Measurements from ENCODE around the gene GLB1L.

The GLB1L gene

GRCh38 chr2:219277703-219278654 lies 32.7 kb upstream of the GLB1L start:
- no peak for ATAC-seq (replicated peaks; ENCODE audit: extremely low read depth, poor library complexity, severe bottlenecking)
- no peaks in the 10 kb centered on the region for H3K9me3 Mint-ChIP-seq

GRCh38 chr2:219274361-219274921 lies 29.2 kb upstream of the GLB1L start:
- Mint-ChIP-seq H3K27ac (ENCODE audit: low read depth) (peak overlapping the region; percentile 62), H3K4me3 (no peak overlapping the region), H3K4me1 (peaks cover 21% of the 10 kb centered on the region), H3K27me3 (no peaks in the 10 kb centered on the region), H3K9me3 (no peaks in the 10 kb centered on the region), H3K36me3 (ENCODE audit: insufficient read depth) (peaks cover 9% of the 10 kb centered on the region)
- DNase-seq (ENCODE audit: low spot score in 2 of 2) (no peak), ATAC-seq (replicated peaks; ENCODE audit: extremely low read depth, poor library complexity, severe bottlenecking) (no peak)

More at GRCh38 chr2:219277703-219278654, 32.7 kb upstream of the GLB1L start:
- peak; percentile 68 to 71 for DNase-seq (ENCODE audit: low spot score in 2 of 2)
- peak overlapping the region; percentile 88 for H3K4me3 Mint-ChIP-seq
- H3K4me1 Mint-ChIP-seq = peaks cover 35% of the 10 kb centered on the region
- H3K36me3 Mint-ChIP-seq (ENCODE audit: insufficient read depth) = peaks cover 30% of the 10 kb centered on the region
- H3K27me3 Mint-ChIP-seq = no peaks in the 10 kb centered on the region
- peak overlapping the region; percentile 100 for H3K27ac Mint-ChIP-seq (ENCODE audit: low read depth)

GRCh38 chr2:219273937-219274336 lies 28.7 kb upstream of the GLB1L start:
- Mint-ChIP-seq H3K4me3 (no peak overlapping the region), H3K4me1 (peaks cover 19% of the 10 kb centered on the region), H3K36me3 (ENCODE audit: insufficient read depth) (peaks cover 5% of the 10 kb centered on the region), H3K27ac (ENCODE audit: low read depth) (no peak overlapping the region), H3K9me3 (no peaks in the 10 kb centered on the region), H3K27me3 (no peaks in the 10 kb centered on the region)
- DNase-seq (ENCODE audit: low spot score in 2 of 2) (no peak), ATAC-seq (replicated peaks; ENCODE audit: extremely low read depth, poor library complexity, severe bottlenecking) (no peak)

- Mint-ChIP-seq H3K4me1 (peaks cover 10% of the 10 kb centered on the region), H3K9me3 (no peaks in the 10 kb centered on the region), H3K27ac (ENCODE audit: low read depth) (no peak overlapping the region), H3K4me3 (no peak overlapping the region), H3K36me3 (ENCODE audit: insufficient read depth) (peaks cover 1% of the 10 kb centered on the region), H3K27me3 (no peaks in the 10 kb centered on the region)
- ATAC-seq (replicated peaks; ENCODE audit: extremely low read depth, poor library complexity, severe bottlenecking) = no peak
- DNase-seq (ENCODE audit: low spot score in 2 of 2) = no peak
These were observed 27.8 kb upstream of the GLB1L start for GRCh38 chr2:219272995-219273394.

GRCh38 chr2:219272356-219272755 lies 27.1 kb upstream of the GLB1L start:
- Mint-ChIP-seq H3K27me3 (no peaks in the 10 kb centered on the region), H3K36me3 (ENCODE audit: insufficient read depth) (no peaks in the 10 kb centered on the region), H3K27ac (ENCODE audit: low read depth) (no peak overlapping the region), H3K9me3 (no peaks in the 10 kb centered on the region), H3K4me3 (no peak overlapping the region), H3K4me1 (peaks cover 4% of the 10 kb centered on the region)
- no peak for DNase-seq (ENCODE audit: low spot score in 2 of 2)
- no peak for ATAC-seq (replicated peaks; ENCODE audit: extremely low read depth, poor library complexity, severe bottlenecking)

- Mint-ChIP-seq H3K4me1 (no peaks in the 10 kb centered on the region), H3K4me3 (no peak overlapping the region), H3K27ac (ENCODE audit: low read depth) (no peak overlapping the region), H3K9me3 (no peaks in the 10 kb centered on the region), H3K36me3 (ENCODE audit: insufficient read depth) (no peaks in the 10 kb centered on the region), H3K27me3 (no peaks in the 10 kb centered on the region)
- DNase-seq (ENCODE audit: low spot score in 2 of 2) (no peak), ATAC-seq (replicated peaks; ENCODE audit: extremely low read depth, poor library complexity, severe bottlenecking) (no peak)
These were observed 25.8 kb upstream of the GLB1L start for GRCh38 chr2:219271021-219271420.

- Mint-ChIP-seq H3K4me1 (no peaks in the 10 kb centered on the region), H3K27me3 (no peaks in the 10 kb centered on the region), H3K27ac (ENCODE audit: low read depth) (no peak overlapping the region), H3K36me3 (ENCODE audit: insufficient read depth) (no peaks in the 10 kb centered on the region), H3K9me3 (no peaks in the 10 kb centered on the region), H3K4me3 (no peak overlapping the region)
- no peak for DNase-seq (ENCODE audit: low spot score in 2 of 2)
- no peak for ATAC-seq (replicated peaks; ENCODE audit: extremely low read depth, poor library complexity, severe bottlenecking)
These were observed 24.8 kb upstream of the GLB1L start for GRCh38 chr2:219270055-219270372.

GRCh38 chr2:219269362-219270054 lies 24.3 kb upstream of the GLB1L start:
- H3K4me3 Mint-ChIP-seq = no peak overlapping the region
- no peaks in the 10 kb centered on the region for H3K27me3 Mint-ChIP-seq
- H3K36me3 Mint-ChIP-seq (ENCODE audit: insufficient read depth) = no peaks in the 10 kb centered on the region
- no peaks in the 10 kb centered on the region for H3K4me1 Mint-ChIP-seq
- H3K27ac Mint-ChIP-seq (ENCODE audit: low read depth) = no peak overlapping the region
- no peaks in the 10 kb centered on the region for H3K9me3 Mint-ChIP-seq
- DNase-seq (ENCODE audit: low spot score in 2 of 2) (no peak), ATAC-seq (replicated peaks; ENCODE audit: extremely low read depth, poor library complexity, severe bottlenecking) (no peak)

- ATAC-seq (replicated peaks; ENCODE audit: extremely low read depth, poor library complexity, severe bottlenecking) (no peak), DNase-seq (ENCODE audit: low spot score in 2 of 2) (no peak)
- no peaks in the 10 kb centered on the region for H3K9me3 Mint-ChIP-seq
- H3K27me3 Mint-ChIP-seq = no peaks in the 10 kb centered on the region
- no peaks in the 10 kb centered on the region for H3K36me3 Mint-ChIP-seq (ENCODE audit: insufficient read depth)
- H3K4me3 Mint-ChIP-seq = no peak overlapping the region
- H3K27ac Mint-ChIP-seq (ENCODE audit: low read depth) = no peak overlapping the region
- H3K4me1 Mint-ChIP-seq = no peaks in the 10 kb centered on the region
These were observed 23.1 kb upstream of the GLB1L start for GRCh38 chr2:219268294-219268693.

- Mint-ChIP-seq H3K27ac (ENCODE audit: low read depth) (no peak overlapping the region), H3K9me3 (no peaks in the 10 kb centered on the region), H3K27me3 (peaks cover 3% of the 10 kb centered on the region), H3K4me1 (no peaks in the 10 kb centered on the region), H3K4me3 (no peak overlapping the region), H3K36me3 (ENCODE audit: insufficient read depth) (no peaks in the 10 kb centered on the region)
- ATAC-seq (replicated peaks; ENCODE audit: extremely low read depth, poor library complexity, severe bottlenecking) = no peak
- DNase-seq (ENCODE audit: low spot score in 2 of 2) = no peak
These were observed 21.6 kb upstream of the GLB1L start for GRCh38 chr2:219266886-219267285.

- H3K27ac Mint-ChIP-seq (ENCODE audit: low read depth) = no peak overlapping the region
- DNase-seq (ENCODE audit: low spot score in 2 of 2) (no peak), ATAC-seq (replicated peaks; ENCODE audit: extremely low read depth, poor library complexity, severe bottlenecking) (no peak)
- no peaks in the 10 kb centered on the region for H3K9me3 Mint-ChIP-seq
- H3K4me3 Mint-ChIP-seq = no peak overlapping the region
- H3K36me3 Mint-ChIP-seq (ENCODE audit: insufficient read depth) = no peaks in the 10 kb centered on the region
- H3K27me3 Mint-ChIP-seq = peaks cover 10% of the 10 kb centered on the region
- no peaks in the 10 kb centered on the region for H3K4me1 Mint-ChIP-seq
These were observed 21.0 kb upstream of the GLB1L start for GRCh38 chr2:219266232-219266631.

GRCh38 chr2:219261024-219261855 lies 16.0 kb upstream of the GLB1L start:
- no peak for ATAC-seq (replicated peaks; ENCODE audit: extremely low read depth, poor library complexity, severe bottlenecking)
- Mint-ChIP-seq H3K4me1 (no peaks in the 10 kb centered on the region), H3K36me3 (ENCODE audit: insufficient read depth) (peaks cover under 1% of the 10 kb centered on the region), H3K27me3 (peaks cover 31% of the 10 kb centered on the region), H3K4me3 (no peak overlapping the region), H3K27ac (ENCODE audit: low read depth) (peak overlapping the region; percentile 7), H3K9me3 (no peaks in the 10 kb centered on the region)
- no peak for DNase-seq (ENCODE audit: low spot score in 2 of 2)
